Measurements from ENCODE around the gene KL.

KL gene

GRCh38 chr13:33110386-33110712, 94.1 kb downstream of the KL start:
- no peak for DNase-seq (ENCODE audit: low read depth in 2 of 2, low spot score in 1 of 2)

GRCh38 chr13:33110713-33111413, 94.6 kb downstream of the KL start:
- no peak for DNase-seq (ENCODE audit: low read depth in 2 of 2, low spot score in 1 of 2)

DNA sequence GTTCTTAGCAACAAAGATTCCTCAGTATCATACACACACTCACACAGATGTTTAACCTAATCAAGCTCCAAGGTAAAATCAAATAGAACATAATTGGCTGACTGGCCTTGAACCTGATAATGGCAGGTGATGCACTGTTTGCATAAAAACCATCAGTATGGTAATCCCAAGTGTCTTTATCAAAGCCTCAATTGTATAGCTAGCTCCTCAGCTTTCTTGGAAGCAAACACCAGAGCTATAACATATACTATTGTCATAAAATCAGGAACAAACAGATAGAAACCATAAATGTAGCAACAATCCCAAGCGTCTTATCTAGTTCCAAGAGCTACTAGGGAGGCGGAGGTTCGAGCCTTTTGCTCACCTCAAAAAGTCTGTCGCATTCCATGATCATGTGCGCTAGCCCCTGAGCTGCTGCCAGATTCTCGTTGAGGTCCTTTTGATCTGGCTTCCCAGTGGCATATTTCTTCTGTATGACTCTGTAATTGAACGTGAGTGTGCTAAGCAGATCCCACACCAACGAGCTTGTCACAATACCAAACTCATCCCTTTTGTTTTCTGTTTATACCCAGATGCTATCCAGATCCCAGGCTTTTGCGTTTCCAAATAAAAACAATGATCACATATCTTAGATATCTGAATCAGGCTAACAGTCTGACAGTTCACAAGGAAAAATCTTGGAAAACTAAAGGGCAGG, 95.3 kb downstream of the KL start:
- no peak for DNase-seq (ENCODE audit: low read depth in 2 of 2, low spot score in 1 of 2)

- no peak for DNase-seq (ENCODE audit: low read depth in 2 of 2, low spot score in 1 of 2)
These were observed 96.5 kb downstream of the KL start for GRCh38 chr13:33112766-33113165.

- no peak for DNase-seq (ENCODE audit: low read depth in 2 of 2, low spot score in 1 of 2)
These were observed 97.9 kb downstream of the KL start for GRCh38 chr13:33114146-33114545.

DNA sequence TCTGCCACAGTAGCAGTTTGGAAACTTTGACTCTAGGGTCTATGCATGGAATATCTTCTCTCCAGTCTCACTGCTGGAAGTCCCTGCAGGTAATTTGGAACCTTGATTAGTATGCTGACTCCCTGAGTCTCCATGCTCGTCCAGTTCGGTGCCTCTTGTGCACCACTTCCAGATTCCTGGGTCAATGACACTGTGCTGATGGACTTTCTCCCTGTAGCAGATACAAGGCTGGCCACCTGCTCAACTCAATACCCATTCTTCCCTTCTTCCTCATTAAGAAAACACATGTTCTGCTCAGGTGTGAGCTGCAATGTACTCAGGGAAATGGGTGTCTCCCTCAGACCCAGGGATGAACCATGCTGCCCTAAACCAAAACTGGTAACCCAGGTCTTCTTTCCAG, 99.1 kb downstream of the KL start:
- DNase-seq (ENCODE audit: low read depth in 2 of 2, low spot score in 1 of 2) = no peak

All from stimulated activated CD8-positive, alpha-beta memory T cell treated with anti-CD3 and anti-CD28 coated beads, Interleukin-4, amount 100 ng/mL, for 1 hour (primary cell).